H1 (cell line): ENCODE measurements around the gene VPS26B.
"Not testable (repeated sequence)": the region's sequence is repeated elsewhere in the genome, so short reads cannot be mapped to it uniquely, and the experiment has no call there.

Source experiments
- EZH2 ChIP-seq: fragments of 200-600 bp; sonication (generic); IDR thresholded peaks from 2 replicates; pipeline ENCODE4 v1.7.1; 2012; ENCODE audit warnings: low read depth, mild to moderate bottlenecking, moderate library complexity, low read length, inconsistent platforms; ENCODE audit not compliant: severe bottlenecking
- HDAC6 ChIP-seq: IDR thresholded peaks from one replicate; pipeline ENCODE4 v1.7.1; 2012; ENCODE audit warnings: low read depth, mild to moderate bottlenecking, inconsistent platforms, low read length, moderate library complexity
- KDM4A ChIP-seq: IDR thresholded peaks from one replicate; pipeline ENCODE4 v1.7.1; 2012; ENCODE audit warnings: low read depth, mild to moderate bottlenecking, moderate library complexity, low read length, inconsistent platforms; ENCODE audit not compliant: severe bottlenecking
- SIN3A ChIP-seq, 2 experiments: IDR thresholded peaks in 1 of 2; conservative IDR thresholded peaks in 1 of 2; 2 replicates each; pipeline ENCODE4 v1.6.1; 2011 to 2012; ENCODE audit warnings: low read length in 2 of 2, improper control_type of control experiment in 1 of 2, low read depth in 1 of 2, mild to moderate bottlenecking in 1 of 2
- TF ChIP-seq, protein P1 (sequence below): fragments of 300-600 bp; sonication (generic); IDR thresholded peaks from 2 replicates; pipeline ENCODE4 v1.7.1; 2012; ENCODE audit warnings: low read length, moderate library complexity, mild to moderate bottlenecking, inconsistent platforms; ENCODE audit not compliant: insufficient replicate concordance

DNA sequence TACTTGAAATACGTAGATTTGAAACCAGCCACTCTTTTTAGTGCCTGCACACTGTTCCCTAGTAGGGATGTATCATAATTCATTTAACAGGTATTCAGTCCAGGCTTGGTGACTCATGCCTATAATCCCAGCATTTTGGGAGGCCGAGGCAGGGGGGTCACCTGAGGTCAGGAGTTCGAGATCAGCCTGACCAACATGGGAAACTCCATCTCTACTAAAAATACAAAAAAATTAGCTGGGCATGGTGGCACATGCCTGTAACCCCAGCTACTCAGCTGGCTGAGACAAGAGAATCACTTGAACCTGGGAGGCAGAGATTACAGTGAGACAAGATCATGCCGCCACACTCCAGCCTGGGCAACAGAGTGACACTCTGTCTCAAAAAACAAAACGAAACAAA is 59.9 kb downstream of the VPS26B start:
- TF ChIP-seq EZH2; KDM4A; SIN3A (conservative IDR thresholded peaks at IDR 0.05 in 1 of 2, IDR thresholded peaks at IDR 0.05 in 1 of 2; ENCODE audit: low read depth in 1 of 2, low read length in 2 of 2); HDAC6: not testable (repeated sequence)
- TF ChIP-seq, protein P1, sequence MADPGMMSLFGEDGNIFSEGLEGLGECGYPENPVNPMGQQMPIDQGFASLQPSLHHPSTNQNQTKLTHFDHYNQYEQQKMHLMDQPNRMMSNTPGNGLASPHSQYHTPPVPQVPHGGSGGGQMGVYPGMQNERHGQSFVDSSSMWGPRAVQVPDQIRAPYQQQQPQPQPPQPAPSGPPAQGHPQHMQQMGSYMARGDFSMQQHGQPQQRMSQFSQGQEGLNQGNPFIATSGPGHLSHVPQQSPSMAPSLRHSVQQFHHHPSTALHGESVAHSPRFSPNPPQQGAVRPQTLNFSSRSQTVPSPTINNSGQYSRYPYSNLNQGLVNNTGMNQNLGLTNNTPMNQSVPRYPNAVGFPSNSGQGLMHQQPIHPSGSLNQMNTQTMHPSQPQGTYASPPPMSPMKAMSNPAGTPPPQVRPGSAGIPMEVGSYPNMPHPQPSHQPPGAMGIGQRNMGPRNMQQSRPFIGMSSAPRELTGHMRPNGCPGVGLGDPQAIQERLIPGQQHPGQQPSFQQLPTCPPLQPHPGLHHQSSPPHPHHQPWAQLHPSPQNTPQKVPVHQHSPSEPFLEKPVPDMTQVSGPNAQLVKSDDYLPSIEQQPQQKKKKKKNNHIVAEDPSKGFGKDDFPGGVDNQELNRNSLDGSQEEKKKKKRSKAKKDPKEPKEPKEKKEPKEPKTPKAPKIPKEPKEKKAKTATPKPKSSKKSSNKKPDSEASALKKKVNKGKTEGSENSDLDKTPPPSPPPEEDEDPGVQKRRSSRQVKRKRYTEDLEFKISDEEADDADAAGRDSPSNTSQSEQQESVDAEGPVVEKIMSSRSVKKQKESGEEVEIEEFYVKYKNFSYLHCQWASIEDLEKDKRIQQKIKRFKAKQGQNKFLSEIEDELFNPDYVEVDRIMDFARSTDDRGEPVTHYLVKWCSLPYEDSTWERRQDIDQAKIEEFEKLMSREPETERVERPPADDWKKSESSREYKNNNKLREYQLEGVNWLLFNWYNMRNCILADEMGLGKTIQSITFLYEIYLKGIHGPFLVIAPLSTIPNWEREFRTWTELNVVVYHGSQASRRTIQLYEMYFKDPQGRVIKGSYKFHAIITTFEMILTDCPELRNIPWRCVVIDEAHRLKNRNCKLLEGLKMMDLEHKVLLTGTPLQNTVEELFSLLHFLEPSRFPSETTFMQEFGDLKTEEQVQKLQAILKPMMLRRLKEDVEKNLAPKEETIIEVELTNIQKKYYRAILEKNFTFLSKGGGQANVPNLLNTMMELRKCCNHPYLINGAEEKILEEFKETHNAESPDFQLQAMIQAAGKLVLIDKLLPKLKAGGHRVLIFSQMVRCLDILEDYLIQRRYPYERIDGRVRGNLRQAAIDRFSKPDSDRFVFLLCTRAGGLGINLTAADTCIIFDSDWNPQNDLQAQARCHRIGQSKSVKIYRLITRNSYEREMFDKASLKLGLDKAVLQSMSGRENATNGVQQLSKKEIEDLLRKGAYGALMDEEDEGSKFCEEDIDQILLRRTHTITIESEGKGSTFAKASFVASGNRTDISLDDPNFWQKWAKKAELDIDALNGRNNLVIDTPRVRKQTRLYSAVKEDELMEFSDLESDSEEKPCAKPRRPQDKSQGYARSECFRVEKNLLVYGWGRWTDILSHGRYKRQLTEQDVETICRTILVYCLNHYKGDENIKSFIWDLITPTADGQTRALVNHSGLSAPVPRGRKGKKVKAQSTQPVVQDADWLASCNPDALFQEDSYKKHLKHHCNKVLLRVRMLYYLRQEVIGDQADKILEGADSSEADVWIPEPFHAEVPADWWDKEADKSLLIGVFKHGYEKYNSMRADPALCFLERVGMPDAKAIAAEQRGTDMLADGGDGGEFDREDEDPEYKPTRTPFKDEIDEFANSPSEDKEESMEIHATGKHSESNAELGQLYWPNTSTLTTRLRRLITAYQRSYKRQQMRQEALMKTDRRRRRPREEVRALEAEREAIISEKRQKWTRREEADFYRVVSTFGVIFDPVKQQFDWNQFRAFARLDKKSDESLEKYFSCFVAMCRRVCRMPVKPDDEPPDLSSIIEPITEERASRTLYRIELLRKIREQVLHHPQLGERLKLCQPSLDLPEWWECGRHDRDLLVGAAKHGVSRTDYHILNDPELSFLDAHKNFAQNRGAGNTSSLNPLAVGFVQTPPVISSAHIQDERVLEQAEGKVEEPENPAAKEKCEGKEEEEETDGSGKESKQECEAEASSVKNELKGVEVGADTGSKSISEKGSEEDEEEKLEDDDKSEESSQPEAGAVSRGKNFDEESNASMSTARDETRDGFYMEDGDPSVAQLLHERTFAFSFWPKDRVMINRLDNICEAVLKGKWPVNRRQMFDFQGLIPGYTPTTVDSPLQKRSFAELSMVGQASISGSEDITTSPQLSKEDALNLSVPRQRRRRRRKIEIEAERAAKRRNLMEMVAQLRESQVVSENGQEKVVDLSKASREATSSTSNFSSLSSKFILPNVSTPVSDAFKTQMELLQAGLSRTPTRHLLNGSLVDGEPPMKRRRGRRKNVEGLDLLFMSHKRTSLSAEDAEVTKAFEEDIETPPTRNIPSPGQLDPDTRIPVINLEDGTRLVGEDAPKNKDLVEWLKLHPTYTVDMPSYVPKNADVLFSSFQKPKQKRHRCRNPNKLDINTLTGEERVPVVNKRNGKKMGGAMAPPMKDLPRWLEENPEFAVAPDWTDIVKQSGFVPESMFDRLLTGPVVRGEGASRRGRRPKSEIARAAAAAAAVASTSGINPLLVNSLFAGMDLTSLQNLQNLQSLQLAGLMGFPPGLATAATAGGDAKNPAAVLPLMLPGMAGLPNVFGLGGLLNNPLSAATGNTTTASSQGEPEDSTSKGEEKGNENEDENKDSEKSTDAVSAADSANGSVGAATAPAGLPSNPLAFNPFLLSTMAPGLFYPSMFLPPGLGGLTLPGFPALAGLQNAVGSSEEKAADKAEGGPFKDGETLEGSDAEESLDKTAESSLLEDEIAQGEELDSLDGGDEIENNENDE, result not testable (repeated sequence)
